Measurements from ENCODE around the gene FBXO34. TPM values are rescaled to one million over a fixed set of nuclear protein-coding genes. Genes with fewer than 3 reads are reported as not detected.
"Not testable (repeated sequence)": the region's sequence is repeated elsewhere in the genome, so short reads cannot be mapped to it uniquely, and the experiment has no call there.

The FBXO34 gene
- total RNA-seq, 2 donors from 2014 or later: 76.2 to 81.9 TPM

- intact Hi-C loops (cut with DNase I, micrococcal nuclease): no loop called here
- ATAC-seq (peak; percentile 77), DNase-seq (no peak)
These were observed 85.7 kb downstream of the FBXO34 start for GRCh38 chr14:55356913-55357312.

- DNase-seq (no peak), ATAC-seq (no peak)
- intact Hi-C loops (cut with DNase I, micrococcal nuclease): no loop called here
These were observed 88.1 kb downstream of the FBXO34 start for GRCh38 chr14:55359307-55359706.

GRCh38 chr14:55361190-55361589 is 90.0 kb downstream of the FBXO34 start:
- DNase-seq: no peak
- no peak for ATAC-seq
- intact Hi-C loops (cut with DNase I, micrococcal nuclease): no loop called here

GRCh38 chr14:55366271-55366670 is 95.0 kb downstream of the FBXO34 start:
- ATAC-seq (peak; percentile 64), DNase-seq (no peak)

GRCh38 chr14:55370883-55371455 is 99.7 kb downstream of the FBXO34 start:
- DNase-seq (no peak), ATAC-seq (no peak)
- intact Hi-C loops (cut with DNase I, micrococcal nuclease): no loop called here

More at GRCh38 chr14:55366271-55366670, 95.0 kb downstream of the FBXO34 start:
- intact Hi-C loops (cut with DNase I, micrococcal nuclease): no loop called here

GRCh38 chr14:55372423-55372822 is 101.2 kb downstream of the FBXO34 start:
- ATAC-seq (no peak), DNase-seq (no peak)
- intact Hi-C loops (cut with DNase I, micrococcal nuclease): no loop called here

- ATAC-seq (no peak), DNase-seq (no peak)
- intact Hi-C loops (cut with DNase I, micrococcal nuclease): no loop called here
These were observed 101.6 kb downstream of the FBXO34 start for GRCh38 chr14:55372825-55373224.

GRCh38 chr14:55373784-55374705 is 102.8 kb downstream of the FBXO34 start:
- intact Hi-C loops (cut with DNase I, micrococcal nuclease): no loop called here
- DNase-seq: no peak
- peak; percentile 80 for ATAC-seq

GRCh38 chr14:55374771-55375170 is 103.5 kb downstream of the FBXO34 start:
- intact Hi-C loops (cut with DNase I, micrococcal nuclease): no loop called here
- DNase-seq (no peak), ATAC-seq (peak; percentile 72)

GRCh38 chr14:55377236-55377635 is 106.0 kb downstream of the FBXO34 start:
- DNase-seq (no peak), ATAC-seq (no peak)
- intact Hi-C loops (cut with DNase I, micrococcal nuclease): no loop called here

GRCh38 chr14:55381040-55381439 is 109.8 kb downstream of the FBXO34 start:
- intact Hi-C loops (cut with DNase I, micrococcal nuclease): no loop called here
- DNase-seq: no peak

GRCh38 chr14:55381561-55381960 is 110.3 kb downstream of the FBXO34 start:
- ATAC-seq (no peak), DNase-seq (no peak)
- intact Hi-C loops (cut with DNase I, micrococcal nuclease): no loop called here

More at GRCh38 chr14:55381040-55381439, 109.8 kb downstream of the FBXO34 start:
- no peak for ATAC-seq

- ATAC-seq: no peak
- DNase-seq: no peak
- intact Hi-C loops (cut with DNase I, micrococcal nuclease): no loop called here
These were observed 111.3 kb downstream of the FBXO34 start for GRCh38 chr14:55382483-55382882.

- DNase-seq; ATAC-seq; intact Hi-C loops (cut with DNase I, micrococcal nuclease): not testable (repeated sequence)
These were observed 111.8 kb downstream of the FBXO34 start for GRCh38 chr14:55383056-55383466.

GRCh38 chr14:55383541-55384140 is 112.4 kb downstream of the FBXO34 start:
- intact Hi-C loops (cut with DNase I, micrococcal nuclease): no loop called here
- DNase-seq: no peak
- no peak for ATAC-seq

- DNase-seq (no peak), ATAC-seq (no peak)
- intact Hi-C loops (cut with DNase I, micrococcal nuclease): no loop called here
These were observed 113.3 kb downstream of the FBXO34 start for GRCh38 chr14:55384536-55384935.

GRCh38 chr14:55386037-55386808 is 115.0 kb downstream of the FBXO34 start:
- DNase-seq (peak in 1 of 2 donors; percentile 37), ATAC-seq (peak; percentile 82)
- intact Hi-C loops (cut with DNase I, micrococcal nuclease): no loop called here

GRCh38 chr14:55387121-55387520 is 115.9 kb downstream of the FBXO34 start:
- DNase-seq (no peak), ATAC-seq (no peak)

GRCh38 chr14:55388160-55388559 is 116.9 kb downstream of the FBXO34 start:
- no peak for DNase-seq
- intact Hi-C loops (cut with DNase I, micrococcal nuclease): no loop called here
- ATAC-seq: no peak

More at GRCh38 chr14:55387121-55387520, 115.9 kb downstream of the FBXO34 start:
- intact Hi-C loops (cut with DNase I, micrococcal nuclease): no loop called here
